GM12878 (cell line): ENCODE measurements around the gene MOK. TPM values are rescaled to one million over a fixed set of nuclear protein-coding genes. Genes with fewer than 3 reads are reported as not detected.
A peak's percentile ranks its signal among the peaks of the same experiment; 100 is the strongest.

Experiments
- ATAC-seq: fragments of 200-7000 bp; cut with Tn5 transposase; 3 replicates; pipeline ENCODE4 v1.9.1; 2020; ENCODE audit warnings: mild to moderate bottlenecking, moderate library complexity
- BruUV-seq: library from RNA; stranded (reverse); fragments of 400-500 nt; replicated peaks from 2 replicates; lab custom pipeline; 2021; lab: Mats Ljungman, UMichigan
- CTCF ChIA-PET: fragments of 300-600 bp; sonication (Branson Sonifier 250); formaldehyde crosslinking; extraction: SDS; loops from one replicate; lab custom pipeline; 2021; ENCODE audit warnings: inconsistent platforms; lab: Yijun Ruan, JAX
- POLR2A ChIA-PET: fragments of 350-600 bp; formaldehyde crosslinking; extraction: SDS; loops from one replicate; lab custom pipeline; 2021; ENCODE audit warnings: inconsistent platforms; lab: Charles Lee
- RAD21 ChIA-PET: fragments of 300-600 bp; sonication (Branson Sonifier 250); formaldehyde crosslinking; loops from one replicate; lab custom pipeline; 2023; ENCODE audit warnings: antibody characterized with exemption; ENCODE audit not compliant: unreplicated experiment; lab: Charles Lee
- SMC1A ChIA-PET: fragments of 300-600 bp; sonication (Branson Sonifier 250); formaldehyde crosslinking; loops from one replicate; lab custom pipeline; 2023; ENCODE audit not compliant: unreplicated experiment, uncharacterized antibody; lab: Charles Lee
- DNase-seq: peaks from one replicate; pipeline ENCODE4 v3.0.0-alpha.2; 2011; ENCODE audit warnings: low read depth, low spot score
- FAIRE-seq: peaks from 3 replicates; lab custom pipeline; 2011; peaks lifted over from hg19 to GRCh38; lab: Jason Lieb, UNC
- H2AFZ ChIP-seq: 2 replicates; pipeline ENCODE4 v1.6.0; 2011; ENCODE audit warnings: low read depth, low read length, control low read depth; ENCODE audit not compliant: control insufficient read depth
- H3K27ac ChIP-seq: 2 replicates; pipeline ENCODE4 v1.5.1; 2011; ENCODE audit warnings: control low read depth; ENCODE audit not compliant: control insufficient read depth, insufficient read depth
- H3K27me3 ChIP-seq, 2 experiments: replicated peaks in 1 of 2; 2 replicates each; pipeline versions ENCODE4 v1.6.0 to v1.6.1; 2011; ENCODE audit warnings: low read length in 1 of 2; ENCODE audit not compliant: control insufficient read depth in 2 of 2, insufficient read depth in 2 of 2
- H3K36me3 ChIP-seq, 2 experiments: 2 replicates each; pipeline ENCODE4 v1.5.1; 2011; ENCODE audit warnings: low read length in 1 of 2; ENCODE audit not compliant: control insufficient read depth in 2 of 2, insufficient read depth in 2 of 2
- H3K4me1 ChIP-seq: 2 replicates; pipeline ENCODE4 v1.6.1; 2011; ENCODE audit warnings: mild to moderate bottlenecking, low read length, moderate library complexity, mixed read lengths; ENCODE audit not compliant: control insufficient read depth, insufficient read depth
- H3K4me2 ChIP-seq: 2 replicates; pipeline ENCODE4 v1.6.0; 2011; ENCODE audit warnings: control low read depth; ENCODE audit not compliant: control insufficient read depth, insufficient read depth
- H3K4me3 ChIP-seq: fragments of 200-600 bp; sonication (generic); 2 replicates; pipeline ENCODE4 v1.5.1; 2016
- H3K79me2 ChIP-seq: 2 replicates; pipeline ENCODE4 v1.6.0; 2011; ENCODE audit warnings: low read length; ENCODE audit not compliant: control insufficient read depth, insufficient read depth
- H3K9ac ChIP-seq: 2 replicates; pipeline ENCODE4 v1.8.0; 2011; ENCODE audit warnings: low read length, control low read depth, mixed read lengths; ENCODE audit not compliant: control insufficient read depth, insufficient read depth
- H3K9me3 ChIP-seq: replicated peaks from 3 replicates; pipeline ENCODE4 v1.5.1; 2011; ENCODE audit warnings: mild to moderate bottlenecking, low read length; ENCODE audit not compliant: control insufficient read depth, insufficient read depth
- H4K20me1 ChIP-seq: 2 replicates; pipeline ENCODE4 v1.6.0; 2011; ENCODE audit not compliant: control insufficient read depth, insufficient read depth
- GATAD2B ChIP-seq: fragments of 450-650 bp; conservative IDR thresholded peaks from 2 replicates; pipeline ENCODE4 v1.6.1; 2017; ENCODE audit warnings: low read depth, mild to moderate bottlenecking, moderate library complexity
- HDAC6 ChIP-seq: fragments of 200-600 bp; sonication (generic); IDR thresholded peaks from one replicate; pipeline ENCODE4 v1.8.0; 2017; ENCODE audit warnings: antibody characterized with exemption; ENCODE audit not compliant: unreplicated experiment
- HDGF ChIP-seq: fragments of 450-650 bp; IDR thresholded peaks from 2 replicates; pipeline ENCODE4 v1.6.1; 2016; ENCODE audit warnings: antibody characterized with exemption
- JUND ChIP-seq: IDR thresholded peaks from 2 replicates; pipeline ENCODE4 v1.6.1; 2012; ENCODE audit warnings: low read depth, mild to moderate bottlenecking, low read length, improper control_type of control experiment, moderate library complexity
- RAD51 ChIP-seq: fragments of 450-650 bp; IDR thresholded peaks from 2 replicates; pipeline ENCODE4 v1.6.1; 2016; ENCODE audit warnings: moderate library complexity, mild to moderate bottlenecking, inconsistent platforms
- RB1 ChIP-seq: fragments of 450-650 bp; formaldehyde crosslinking; IDR thresholded peaks from 2 replicates; pipeline ENCODE4 v1.6.1; 2017; ENCODE audit warnings: mild to moderate bottlenecking, borderline replicate concordance
- ZNF24 ChIP-seq: fragments of 450-650 bp; IDR thresholded peaks from 2 replicates; pipeline ENCODE4 v1.6.1; 2017; ENCODE audit warnings: antibody characterized with exemption, mild to moderate bottlenecking
- ZNF274 ChIP-seq: IDR thresholded peaks from one replicate; pipeline ENCODE4 v1.8.0; 2011; ENCODE audit not compliant: insufficient read length, insufficient read depth
- WGBS: methylation state at CpG from one replicate; pipeline ENCODE4 v1.1.6; 2016; ENCODE audit warnings: low lambda C conversion rate; ENCODE audit not compliant: insufficient replicate concordance, insufficient coverage; ENCODE audit errors: missing lambda C conversion rate; 5-methylcytosine and 5-hydroxymethylcytosine counted together
- in situ Hi-C: fragments of 300-500 bp; cut with MboI; formaldehyde crosslinking; loops from 9 replicates; pipeline ENCODE4 v1.14.3; 2018; ENCODE audit warnings: mixed read lengths
- intact Hi-C: fragments of 100-400 bp; cut with micrococcal nuclease; formaldehyde crosslinking; loops from one replicate; pipeline ENCODE4 v1.14.2; 2022; ENCODE audit not compliant: unreplicated experiment
- polyA plus RNA-seq, 11 experiments: library from polyadenylated mRNA; depleted of rRNA in 4 of 11; unstranded in 6 of 11; stranded (reverse) in 5 of 11; fragments of >200 nt; fragmentation: Nextera tagmentation in 4 of 11; fragmentation: Illumina TruSeq in 1 of 11; extraction: Ambion mirVana in 4 of 11; extraction: Trizol in 1 of 11; gene quantifications; 1 replicate in 1 of 11; 2 replicates in 10 of 11; pipeline versions ENCODE4 v1.2.1 to v1.2.3, GENCODE V29; 2011 to 2016; ENCODE audit warnings: inconsistent platforms in 2 of 11, missing spikeins in 2 of 11, low read depth in 1 of 11
- total RNA-seq, 4 experiments: library from RNA; depleted of rRNA in 3 of 4; stranded (reverse); fragments of >200 nt in 3 of 4; fragmentation: Illumina TruSeq in 1 of 4; extraction: Trizol in 1 of 4; gene quantifications; 2 replicates each; pipeline versions ENCODE4 v1.2.1 to v1.2.3, GENCODE V29; 2013 to 2021
- TF ChIP-seq, protein P1 (sequence below): fragments of 450-650 bp; IDR thresholded peaks from 2 replicates; pipeline ENCODE4 v1.6.1; 2016; ENCODE audit warnings: mild to moderate bottlenecking, moderate library complexity, borderline replicate concordance
- TF ChIP-seq, protein P2 (sequence below): IDR thresholded peaks from 2 replicates; pipeline ENCODE4 v1.6.1; 2011; ENCODE audit warnings: low read depth, mild to moderate bottlenecking, low read length, moderate library complexity, borderline replicate concordance; ENCODE audit errors: extremely low read depth

Gene MOK
- total and polyA plus RNA-seq, 10 of the 15 experiments (the other 5 are each of a cell fraction or from before 2014, with no cell fraction given), result 0.10 to 3.0 (median 1.4) TPM

DNA sequence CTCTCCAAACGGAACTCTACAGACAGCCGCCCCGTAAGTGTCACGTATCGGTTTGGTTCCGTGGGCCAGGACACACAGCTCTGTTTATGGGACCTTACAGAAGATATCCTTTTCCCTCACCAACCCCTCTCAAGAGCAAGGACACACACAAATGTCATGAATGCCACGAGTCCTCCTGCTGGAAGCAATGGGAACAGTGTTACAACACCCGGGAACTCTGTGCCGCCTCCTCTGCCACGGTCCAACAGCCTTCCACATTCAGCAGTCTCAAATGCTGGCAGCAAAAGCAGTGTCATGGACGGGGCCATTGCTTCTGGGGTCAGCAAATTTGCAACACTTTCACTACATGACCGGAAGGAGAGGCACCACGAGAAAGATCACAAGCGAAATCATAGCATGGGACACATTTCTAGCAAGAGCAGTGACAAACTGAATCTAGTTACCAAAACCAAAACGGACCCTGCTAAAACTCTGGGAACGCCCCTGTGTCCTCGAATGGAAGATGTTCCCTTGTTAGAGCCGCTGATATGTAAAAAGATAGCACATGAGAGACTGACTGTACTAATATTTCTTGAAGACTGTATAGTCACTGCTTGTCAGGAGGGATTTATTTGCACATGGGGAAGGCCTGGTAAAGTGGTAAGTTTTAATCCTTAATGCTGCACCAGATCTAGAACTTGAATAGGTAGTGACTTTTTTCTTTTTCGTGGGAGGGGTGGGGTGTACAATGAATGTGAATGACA lies 95.6 kb downstream of the MOK start:
- peaks cover 15 to 16% of the 10 kb centered on the region in 2 experiments for H3K36me3 ChIP-seq
- SMC1A ChIA-PET, result no interaction called here

More for the DNA sequence above, 95.6 kb downstream of the MOK start:
- H3K9ac ChIP-seq, result no peak overlapping the region
- H4K20me1 ChIP-seq, result no peaks in the 10 kb centered on the region
- RAD21 ChIA-PET, result no interaction called here
- POLR2A ChIA-PET, result no interaction called here
- no peaks in the 10 kb centered on the region for H3K27me3 ChIP-seq
- TF ChIP-seq JUND (no peak), ZNF274 (no peak), RAD51 (no peak), HDGF (no peak), ZNF24 (no peak), GATAD2B (no peak), HDAC6 (no peak), RB1 (no peak)
- TF ChIP-seq, protein P1, sequence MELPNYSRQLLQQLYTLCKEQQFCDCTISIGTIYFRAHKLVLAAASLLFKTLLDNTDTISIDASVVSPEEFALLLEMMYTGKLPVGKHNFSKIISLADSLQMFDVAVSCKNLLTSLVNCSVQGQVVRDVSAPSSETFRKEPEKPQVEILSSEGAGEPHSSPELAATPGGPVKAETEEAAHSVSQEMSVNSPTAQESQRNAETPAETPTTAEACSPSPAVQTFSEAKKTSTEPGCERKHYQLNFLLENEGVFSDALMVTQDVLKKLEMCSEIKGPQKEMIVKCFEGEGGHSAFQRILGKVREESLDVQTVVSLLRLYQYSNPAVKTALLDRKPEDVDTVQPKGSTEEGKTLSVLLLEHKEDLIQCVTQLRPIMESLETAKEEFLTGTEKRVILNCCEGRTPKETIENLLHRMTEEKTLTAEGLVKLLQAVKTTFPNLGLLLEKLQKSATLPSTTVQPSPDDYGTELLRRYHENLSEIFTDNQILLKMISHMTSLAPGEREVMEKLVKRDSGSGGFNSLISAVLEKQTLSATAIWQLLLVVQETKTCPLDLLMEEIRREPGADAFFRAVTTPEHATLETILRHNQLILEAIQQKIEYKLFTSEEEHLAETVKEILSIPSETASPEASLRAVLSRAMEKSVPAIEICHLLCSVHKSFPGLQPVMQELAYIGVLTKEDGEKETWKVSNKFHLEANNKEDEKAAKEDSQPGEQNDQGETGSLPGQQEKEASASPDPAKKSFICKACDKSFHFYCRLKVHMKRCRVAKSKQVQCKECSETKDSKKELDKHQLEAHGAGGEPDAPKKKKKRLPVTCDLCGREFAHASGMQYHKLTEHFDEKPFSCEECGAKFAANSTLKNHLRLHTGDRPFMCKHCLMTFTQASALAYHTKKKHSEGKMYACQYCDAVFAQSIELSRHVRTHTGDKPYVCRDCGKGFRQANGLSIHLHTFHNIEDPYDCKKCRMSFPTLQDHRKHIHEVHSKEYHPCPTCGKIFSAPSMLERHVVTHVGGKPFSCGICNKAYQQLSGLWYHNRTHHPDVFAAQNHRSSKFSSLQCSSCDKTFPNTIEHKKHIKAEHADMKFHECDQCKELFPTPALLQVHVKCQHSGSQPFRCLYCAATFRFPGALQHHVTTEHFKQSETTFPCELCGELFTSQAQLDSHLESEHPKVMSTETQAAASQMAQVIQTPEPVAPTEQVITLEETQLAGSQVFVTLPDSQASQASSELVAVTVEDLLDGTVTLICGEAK, result no peak
- TF ChIP-seq, protein P2, sequence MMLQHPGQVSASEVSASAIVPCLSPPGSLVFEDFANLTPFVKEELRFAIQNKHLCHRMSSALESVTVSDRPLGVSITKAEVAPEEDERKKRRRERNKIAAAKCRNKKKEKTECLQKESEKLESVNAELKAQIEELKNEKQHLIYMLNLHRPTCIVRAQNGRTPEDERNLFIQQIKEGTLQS, result no peak
- CTCF ChIA-PET, result no interaction called here
- H3K4me2 ChIP-seq, result no peak overlapping the region
- DNase-seq (no peak), ATAC-seq (no peak), FAIRE-seq (peak; percentile 56)
- no peak overlapping the region for H3K27ac ChIP-seq
- in situ Hi-C loops (no loop called here), intact Hi-C loops (no loop called here)
- no peak overlapping the region for H2AFZ ChIP-seq
- no peak overlapping the region for H3K4me3 ChIP-seq
- H3K79me2 ChIP-seq, result no peaks in the 10 kb centered on the region
- BruUV-seq, result no TSS peak
- H3K9me3 ChIP-seq, result no peaks in the 10 kb centered on the region
- H3K4me1 ChIP-seq, result no peaks in the 10 kb centered on the region
- 92% methylated on average over 19 of the region's 19 CpGs for WGBS
